Adrenal gland (tissue), 12 donors: ENCODE results near the gene PTF1A. TPM values are rescaled to one million over a fixed set of nuclear protein-coding genes. Genes with fewer than 3 reads are reported as not detected.

Experiments
- DNase-seq, 7 donors: peaks; one replicate each; pipeline ENCODE4 v3.0.0-alpha.2; 2019 to 2020
- H3K27ac ChIP-seq, 5 donors: fragments of 200-600 bp; sonication (generic) in 4 of 5; 1 replicate in 3 of 5; 2 replicates in 2 of 5; pipeline versions ENCODE4 v1.5.1 to v1.8.0; 2016 to 2020; ENCODE audit warnings: mild to moderate bottlenecking in 1 of 5
- H3K27me3 ChIP-seq: fragments of 200-600 bp; 2 replicates; pipeline ENCODE4 v1.8.0; 2021
- H3K36me3 ChIP-seq, 2 donors: fragments of 200-600 bp; replicated peaks in 1 of 2; 1 replicate in 1 of 2; 2 replicates in 1 of 2; pipeline versions ENCODE4 v1.5.1 to v1.8.0; 2018 to 2022
- H3K4me1 ChIP-seq, 2 donors: fragments of 200-600 bp; replicated peaks in 1 of 2; 1 replicate in 1 of 2; 2 replicates in 1 of 2; pipeline versions ENCODE4 v1.5.1 to v1.8.0; 2018 to 2021
- H3K4me3 ChIP-seq, 4 donors: fragments of 200-600 bp; sonication (generic) in 3 of 4; one replicate each; pipeline ENCODE4 v1.5.1; 2016 to 2018
- H3K9me3 ChIP-seq, 3 donors: fragments of 200-600 bp; sonication (generic) in 1 of 3; replicated peaks in 1 of 3; 1 replicate in 2 of 3; 2 replicates in 1 of 3; pipeline versions ENCODE4 v1.5.1 to v1.8.0; 2016 to 2021
- POLR2A ChIP-seq, 2 donors: fragments of 450-650 bp; IDR thresholded peaks; one replicate each; pipeline ENCODE4 v1.6.1; 2017; ENCODE audit warnings: antibody characterized with exemption in 2 of 2, mild to moderate bottlenecking in 2 of 2, moderate library complexity in 1 of 2
- WGBS, 4 donors: extraction: QIAGEN DNeasy Blood & Tissue Kit in 2 of 4; methylation state at CpG; one replicate each; pipeline versions ENCODE4 v1.1.5 to v1.1.7; 2013 to 2017; 5-methylcytosine and 5-hydroxymethylcytosine counted together
- intact Hi-C, 2 donors: fragments of 100-400 bp; cut with DNase I; formaldehyde crosslinking; loops; one replicate each; pipeline versions ENCODE4 v1.14.1 to v1.15.0; 2022 to 2023
- polyA plus RNA-seq, 3 donors: library from polyadenylated mRNA; stranded (reverse); fragments of 200-250 nt in 2 of 3; fragments of 350-450 nt in 1 of 3; fragmentation: Illumina TruSeq in 1 of 3; extraction: RNeasy Lipid Tissue Mini Kit (QIAGEN cat#74804) in 1 of 3; gene quantifications; one replicate each; pipeline ENCODE4 v1.2.3, GENCODE V29; 2013 to 2014
- total RNA-seq, 9 donors: library from RNA; depleted of rRNA in 4 of 9; stranded (reverse); fragments of >200 nt in 4 of 9; fragments of 120-200 nt in 1 of 9; fragmentation: NEBNext Ultra II Directional in 1 of 9; extraction: Animal tissue kit (Norgen Biotek cat#: 25700) in 1 of 9; gene quantifications; one replicate each; pipeline versions ENCODE4 v1.1.0 to v1.2.4, GENCODE V29; 2013 to 2023
- TF ChIP-seq, protein P1 (sequence below), 6 experiments: fragments of 450-650 bp in 4 of 6; fragments of 200-600 bp in 2 of 6; sonication (generic) in 1 of 6; IDR thresholded peaks; 1 replicate in 5 of 6; 2 replicates in 1 of 6; pipeline versions ENCODE4 v1.5.1 to v1.8.0; 2016 to 2021; ENCODE audit warnings: antibody characterized with exemption in 6 of 6, mild to moderate bottlenecking in 2 of 6, moderate library complexity in 1 of 6
- donor health status: healthy with polysubstance abuse.
- donor health status: Bipolar disorder and iron deficiency.
- donor health status: DM: yes; HTN: yes; CAD: no.
- donor health status: DM: no; HTN: no; CAD: no.
- donor health status: DM: no; HTN: no; CAD: no.
- donor health status: DM: yes; HTN: yes; CAD: no.

Gene PTF1A
- total and polyA plus RNA-seq, 12 donors = not detected

- no peak for DNase-seq
- intact Hi-C loops = no loop called here
Measured at GRCh38 chr10:23187155-23187554, 5.0 kb upstream of the PTF1A start.

GRCh38 chr10:23189024-23189423, 3.1 kb upstream of the PTF1A start:
- Histone ChIP-seq H3K27me3 (peaks cover 44% of the 10 kb centered on the region), H3K9me3 (no peaks in the 10 kb centered on the region), H3K27ac (no peak overlapping the region), H3K4me1 (no peaks in the 10 kb centered on the region), H3K4me3 (no peak overlapping the region), H3K36me3 (no peaks in the 10 kb centered on the region)
- WGBS, 4 donors = 41 to 54% (median 52%) methylated on average over 5 of the region's 5 CpGs
- TF ChIP-seq, protein P1, sequence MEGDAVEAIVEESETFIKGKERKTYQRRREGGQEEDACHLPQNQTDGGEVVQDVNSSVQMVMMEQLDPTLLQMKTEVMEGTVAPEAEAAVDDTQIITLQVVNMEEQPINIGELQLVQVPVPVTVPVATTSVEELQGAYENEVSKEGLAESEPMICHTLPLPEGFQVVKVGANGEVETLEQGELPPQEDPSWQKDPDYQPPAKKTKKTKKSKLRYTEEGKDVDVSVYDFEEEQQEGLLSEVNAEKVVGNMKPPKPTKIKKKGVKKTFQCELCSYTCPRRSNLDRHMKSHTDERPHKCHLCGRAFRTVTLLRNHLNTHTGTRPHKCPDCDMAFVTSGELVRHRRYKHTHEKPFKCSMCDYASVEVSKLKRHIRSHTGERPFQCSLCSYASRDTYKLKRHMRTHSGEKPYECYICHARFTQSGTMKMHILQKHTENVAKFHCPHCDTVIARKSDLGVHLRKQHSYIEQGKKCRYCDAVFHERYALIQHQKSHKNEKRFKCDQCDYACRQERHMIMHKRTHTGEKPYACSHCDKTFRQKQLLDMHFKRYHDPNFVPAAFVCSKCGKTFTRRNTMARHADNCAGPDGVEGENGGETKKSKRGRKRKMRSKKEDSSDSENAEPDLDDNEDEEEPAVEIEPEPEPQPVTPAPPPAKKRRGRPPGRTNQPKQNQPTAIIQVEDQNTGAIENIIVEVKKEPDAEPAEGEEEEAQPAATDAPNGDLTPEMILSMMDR (IDR thresholded peaks at IDR 0.05) = no peak
- TF ChIP-seq POLR2A (IDR thresholded peaks at IDR 0.05) = no peak
- DNase-seq = no peak
- intact Hi-C loops = no loop called here

More at GRCh38 chr10:23187155-23187554, 5.0 kb upstream of the PTF1A start:
- Histone ChIP-seq H3K27me3 (peaks cover 27% of the 10 kb centered on the region), H3K4me1 (no peaks in the 10 kb centered on the region), H3K4me3 (no peak overlapping the region), H3K9me3 (no peaks in the 10 kb centered on the region), H3K27ac (no peak overlapping the region), H3K36me3 (no peaks in the 10 kb centered on the region)
- 83 to 92% (median 86%) methylated on average over 1 of the region's 1 CpG for WGBS, 4 donors
- TF ChIP-seq, protein P1 (IDR thresholded peaks at IDR 0.05) = no peak
- no peak for TF ChIP-seq POLR2A (IDR thresholded peaks at IDR 0.05)

DNA sequence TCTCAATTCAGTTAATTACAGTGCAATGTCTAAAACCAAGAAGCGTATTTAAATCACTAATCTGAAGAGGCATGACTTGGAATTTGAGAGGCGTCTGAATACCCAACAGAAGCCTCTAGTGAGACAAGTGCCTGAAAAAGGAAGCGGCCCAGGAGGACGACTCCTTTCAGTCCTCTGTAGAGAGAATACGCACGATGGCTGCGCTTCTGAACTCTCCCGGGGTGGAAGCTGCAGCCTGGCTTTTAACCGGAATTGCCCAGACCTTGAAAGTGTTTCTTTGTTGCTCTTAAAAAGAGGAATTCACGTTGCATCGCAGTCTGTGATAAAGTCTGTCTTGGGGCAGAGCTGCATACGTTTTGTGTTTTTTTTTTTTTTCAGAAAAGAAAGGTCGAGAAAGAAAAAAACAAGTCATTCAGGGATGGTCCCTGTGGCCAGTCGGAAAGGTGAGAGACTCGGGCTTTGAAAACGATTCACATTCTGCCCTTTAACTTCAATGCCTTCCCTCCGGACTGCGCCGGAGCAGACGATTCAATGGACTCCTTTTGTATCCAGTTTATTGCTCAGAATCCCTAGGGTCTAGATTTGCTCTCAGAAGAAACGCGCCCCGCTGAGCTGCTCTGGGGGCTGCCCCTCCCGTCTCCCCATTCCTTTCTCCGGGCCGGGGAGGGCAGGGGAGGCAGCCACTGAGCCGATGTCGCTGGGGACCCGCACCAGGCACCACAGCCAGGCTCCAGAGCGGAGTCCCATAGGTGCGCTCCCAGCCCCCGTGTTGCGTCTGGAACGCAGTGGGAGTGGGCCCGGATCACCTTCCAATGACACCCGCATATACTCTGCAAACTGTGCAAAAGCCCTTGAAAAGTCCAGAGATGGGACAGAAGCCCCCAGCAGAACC, 994 bp upstream of the PTF1A start:
- Histone ChIP-seq H3K27ac (no peak overlapping the region), H3K9me3 (no peaks in the 10 kb centered on the region), H3K4me3 (no peak overlapping the region), H3K4me1 (peaks cover 0 to 4% of the 10 kb centered on the region in 2 donors), H3K36me3 (no peaks in the 10 kb centered on the region), H3K27me3 (peaks cover 63% of the 10 kb centered on the region)
- intact Hi-C loops = no loop called here
- DNase-seq = no peak
- 4 to 10% (median 5%) methylated on average over 22 to 36 of the region's 36 CpGs for WGBS, 4 donors
- TF ChIP-seq POLR2A (IDR thresholded peaks at IDR 0.05) = no peak
- TF ChIP-seq, protein P1 (IDR thresholded peaks at IDR 0.05) = no peak

DNA sequence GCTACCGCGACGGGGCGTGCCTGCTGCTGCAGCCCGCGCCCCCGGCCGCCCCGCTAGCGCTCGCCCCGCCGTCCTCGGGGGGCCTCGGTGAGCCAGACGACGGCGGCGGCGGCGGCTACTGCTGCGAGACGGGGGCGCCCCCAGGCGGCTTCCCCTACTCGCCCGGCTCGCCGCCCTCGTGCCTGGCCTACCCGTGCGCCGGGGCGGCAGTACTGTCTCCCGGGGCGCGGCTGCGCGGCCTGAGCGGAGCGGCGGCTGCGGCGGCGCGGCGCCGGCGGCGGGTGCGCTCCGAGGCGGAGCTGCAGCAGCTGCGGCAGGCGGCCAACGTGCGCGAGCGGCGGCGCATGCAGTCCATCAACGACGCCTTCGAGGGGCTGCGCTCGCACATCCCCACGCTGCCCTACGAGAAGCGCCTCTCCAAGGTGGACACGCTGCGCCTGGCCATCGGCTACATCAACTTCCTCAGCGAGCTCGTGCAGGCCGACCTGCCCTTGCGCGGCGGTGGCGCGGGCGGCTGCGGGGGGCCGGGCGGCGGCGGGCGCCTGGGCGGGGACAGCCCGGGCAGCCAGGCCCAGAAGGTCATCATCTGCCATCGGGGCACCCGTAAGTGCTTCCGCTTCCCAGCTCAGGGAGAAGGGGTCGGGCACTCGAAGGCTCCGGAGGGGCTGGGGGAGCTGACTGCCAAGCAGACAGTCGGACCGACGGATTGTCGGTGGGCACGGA, 761 bp downstream of the PTF1A start:
- no peak overlapping the region for H3K4me3 ChIP-seq
- H3K4me1 ChIP-seq = peaks cover 0 to 4% of the 10 kb centered on the region in 2 donors
- WGBS, 4 donors = 0 to 3% (median 2%) methylated on average over 8 to 100 of the region's 100 CpGs
- H3K36me3 ChIP-seq = no peaks in the 10 kb centered on the region
- TF ChIP-seq, protein P1 (IDR thresholded peaks at IDR 0.05) = no peak
- TF ChIP-seq POLR2A (IDR thresholded peaks at IDR 0.05) = no peak
- no peak overlapping the region for H3K27ac ChIP-seq
- no peak for DNase-seq
- H3K9me3 ChIP-seq = no peaks in the 10 kb centered on the region
- intact Hi-C loops = no loop called here
- peaks cover 76% of the 10 kb centered on the region for H3K27me3 ChIP-seq
